OCI-LY1 (cell line): ENCODE data around the gene SHISA3.

Source experiments
- EZH2 ChIP-seq: fragments of 200-600 bp; sonication (generic), shearing (Covaris generic); IDR thresholded peaks from 2 replicates; pipeline ENCODE4 v1.8.0; 2017; ENCODE audit warnings: borderline replicate concordance, mixed run types, mild to moderate bottlenecking, antibody characterized with exemption, low read length, moderate library complexity, mixed read lengths
- TF ChIP-seq, protein P1 (sequence below): fragments of 200-600 bp; sonication (generic), shearing (Covaris generic); IDR thresholded peaks from 2 replicates; pipeline ENCODE4 v1.5.1; 2017; ENCODE audit warnings: mild to moderate bottlenecking, antibody characterized with exemption, low read length, moderate library complexity, mixed read lengths

- TF ChIP-seq, protein P1, sequence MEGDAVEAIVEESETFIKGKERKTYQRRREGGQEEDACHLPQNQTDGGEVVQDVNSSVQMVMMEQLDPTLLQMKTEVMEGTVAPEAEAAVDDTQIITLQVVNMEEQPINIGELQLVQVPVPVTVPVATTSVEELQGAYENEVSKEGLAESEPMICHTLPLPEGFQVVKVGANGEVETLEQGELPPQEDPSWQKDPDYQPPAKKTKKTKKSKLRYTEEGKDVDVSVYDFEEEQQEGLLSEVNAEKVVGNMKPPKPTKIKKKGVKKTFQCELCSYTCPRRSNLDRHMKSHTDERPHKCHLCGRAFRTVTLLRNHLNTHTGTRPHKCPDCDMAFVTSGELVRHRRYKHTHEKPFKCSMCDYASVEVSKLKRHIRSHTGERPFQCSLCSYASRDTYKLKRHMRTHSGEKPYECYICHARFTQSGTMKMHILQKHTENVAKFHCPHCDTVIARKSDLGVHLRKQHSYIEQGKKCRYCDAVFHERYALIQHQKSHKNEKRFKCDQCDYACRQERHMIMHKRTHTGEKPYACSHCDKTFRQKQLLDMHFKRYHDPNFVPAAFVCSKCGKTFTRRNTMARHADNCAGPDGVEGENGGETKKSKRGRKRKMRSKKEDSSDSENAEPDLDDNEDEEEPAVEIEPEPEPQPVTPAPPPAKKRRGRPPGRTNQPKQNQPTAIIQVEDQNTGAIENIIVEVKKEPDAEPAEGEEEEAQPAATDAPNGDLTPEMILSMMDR = no peak
- no peak for TF ChIP-seq EZH2
Observed at GRCh38 chr4:42369489-42369888, 27.8 kb upstream of the SHISA3 start.
